GM18511 (cell line): Measurements from ENCODE around the gene SLC46A2.

Source experiments
- ATAC-seq: cut with Tn5 transposase; IDR thresholded peaks from one replicate; pipeline ENCODE4 v1.9.1; 2021; ENCODE audit warnings: mild to moderate bottlenecking, moderate library complexity; ENCODE audit not compliant: unreplicated experiment

The SLC46A2 gene, protein sequence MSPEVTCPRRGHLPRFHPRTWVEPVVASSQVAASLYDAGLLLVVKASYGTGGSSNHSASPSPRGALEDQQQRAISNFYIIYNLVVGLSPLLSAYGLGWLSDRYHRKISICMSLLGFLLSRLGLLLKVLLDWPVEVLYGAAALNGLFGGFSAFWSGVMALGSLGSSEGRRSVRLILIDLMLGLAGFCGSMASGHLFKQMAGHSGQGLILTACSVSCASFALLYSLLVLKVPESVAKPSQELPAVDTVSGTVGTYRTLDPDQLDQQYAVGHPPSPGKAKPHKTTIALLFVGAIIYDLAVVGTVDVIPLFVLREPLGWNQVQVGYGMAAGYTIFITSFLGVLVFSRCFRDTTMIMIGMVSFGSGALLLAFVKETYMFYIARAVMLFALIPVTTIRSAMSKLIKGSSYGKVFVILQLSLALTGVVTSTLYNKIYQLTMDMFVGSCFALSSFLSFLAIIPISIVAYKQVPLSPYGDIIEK

DNA sequence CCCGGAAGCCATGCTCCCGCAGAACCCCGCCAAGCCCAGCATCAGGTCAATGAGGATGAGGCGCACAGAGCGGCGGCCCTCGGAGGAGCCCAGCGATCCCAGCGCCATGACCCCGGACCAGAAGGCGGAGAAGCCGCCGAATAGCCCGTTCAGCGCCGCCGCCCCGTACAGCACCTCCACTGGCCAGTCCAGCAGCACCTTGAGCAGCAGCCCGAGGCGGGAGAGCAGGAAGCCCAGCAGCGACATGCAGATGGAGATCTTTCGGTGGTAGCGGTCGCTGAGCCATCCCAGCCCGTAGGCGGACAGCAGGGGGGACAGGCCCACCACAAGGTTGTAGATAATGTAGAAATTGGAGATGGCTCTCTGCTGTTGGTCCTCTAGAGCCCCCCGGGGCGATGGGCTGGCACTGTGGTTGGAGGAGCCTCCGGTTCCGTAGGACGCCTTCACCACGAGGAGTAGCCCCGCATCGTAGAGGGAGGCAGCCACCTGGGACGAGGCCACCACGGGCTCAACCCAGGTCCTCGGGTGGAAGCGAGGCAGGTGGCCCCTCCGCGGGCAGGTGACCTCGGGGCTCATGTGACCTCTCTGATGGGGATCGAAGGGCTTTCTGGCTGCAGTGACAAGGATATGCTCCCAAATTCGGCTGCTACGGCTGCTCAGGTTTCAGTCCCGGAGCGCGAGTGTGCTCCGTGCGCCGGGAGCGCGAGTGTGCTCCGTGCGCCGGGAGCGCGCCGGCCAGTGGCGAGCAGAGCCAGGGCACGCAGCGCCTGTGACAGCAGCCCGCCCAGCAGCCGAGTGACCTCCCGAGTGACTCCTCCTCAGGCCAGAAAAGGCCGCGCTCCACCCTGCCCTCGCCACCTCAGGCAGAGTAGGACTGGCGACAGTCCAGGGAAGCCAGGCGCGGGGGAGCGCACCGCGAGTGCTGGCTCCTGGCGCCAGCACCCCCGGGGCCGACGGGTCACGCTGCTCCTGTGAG, at the start of gene SLC46A2:
SLC46A2 (minus strand) TSS at position 771 of the 976 bp plus-strand sequence; CDS start at position 576, 195 bp downstream.
- no peak for ATAC-seq

DNA sequence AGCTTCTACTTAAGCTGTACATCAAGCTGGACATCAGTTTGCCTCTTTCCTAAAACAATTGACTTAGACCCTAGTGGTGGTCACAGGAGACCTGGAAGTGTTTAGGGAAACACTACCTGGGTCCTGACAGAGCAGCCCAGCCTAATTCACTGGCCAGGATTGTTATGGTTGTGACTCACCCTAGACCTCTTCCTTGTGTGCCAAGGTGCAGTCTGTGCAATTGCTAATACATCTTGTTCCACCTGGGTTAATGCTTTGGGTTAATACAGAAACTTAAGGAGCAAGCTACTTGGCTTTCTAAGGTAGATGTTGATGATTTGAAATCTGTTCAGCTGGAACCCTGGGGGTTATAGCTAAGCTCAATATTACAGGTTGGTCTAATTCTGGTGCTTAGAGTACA, 48.7 kb upstream of the SLC46A2 start:
- no peak for ATAC-seq

DNA sequence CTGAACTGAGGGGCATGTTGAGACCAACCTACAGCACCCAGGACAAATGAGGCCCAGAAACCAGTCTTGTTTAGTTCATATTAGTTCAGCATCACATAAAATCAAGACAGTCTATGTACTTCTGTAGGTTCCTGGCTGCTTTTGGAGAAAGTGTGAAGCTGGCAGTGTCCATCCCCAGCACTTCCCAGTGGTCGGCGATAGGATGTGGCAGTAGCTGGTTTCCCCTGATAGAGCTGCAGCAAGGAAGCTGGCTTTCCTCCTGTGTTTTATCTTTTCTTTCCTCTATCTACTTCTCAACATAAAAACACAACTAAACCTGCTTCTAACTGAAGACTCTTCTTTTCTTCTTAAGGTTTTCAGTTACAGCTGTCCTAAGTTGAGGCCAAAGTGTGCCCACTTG, 43.0 kb upstream of the SLC46A2 start:
- no peak for ATAC-seq

DNA sequence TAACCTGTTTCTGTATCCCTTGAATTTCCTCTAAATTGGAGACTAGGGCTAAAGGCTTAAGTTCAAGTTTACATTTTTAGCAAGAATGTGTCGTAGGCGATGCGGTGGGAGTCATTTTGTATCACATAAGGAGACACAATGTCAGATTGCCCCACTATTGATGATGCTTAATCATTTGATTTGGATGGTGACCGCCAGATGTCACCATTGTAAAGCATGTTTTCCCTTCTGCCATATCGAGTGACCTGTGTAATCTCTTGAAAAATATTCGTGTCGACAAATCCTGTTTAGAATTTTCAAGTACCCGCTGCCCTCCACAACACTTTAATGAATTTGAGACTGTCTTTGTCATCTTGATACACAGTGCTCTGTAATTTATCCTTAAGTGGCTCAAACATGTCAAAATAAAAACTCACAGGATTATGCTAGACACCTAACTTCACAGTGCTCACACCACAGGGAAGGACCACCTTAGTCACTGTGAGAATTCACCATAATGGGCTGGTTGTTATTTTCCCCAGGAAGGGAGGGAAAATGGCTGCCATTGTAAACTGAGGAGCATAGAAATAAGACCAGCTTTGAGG, 34.5 kb upstream of the SLC46A2 start:
- no peak for ATAC-seq

DNA sequence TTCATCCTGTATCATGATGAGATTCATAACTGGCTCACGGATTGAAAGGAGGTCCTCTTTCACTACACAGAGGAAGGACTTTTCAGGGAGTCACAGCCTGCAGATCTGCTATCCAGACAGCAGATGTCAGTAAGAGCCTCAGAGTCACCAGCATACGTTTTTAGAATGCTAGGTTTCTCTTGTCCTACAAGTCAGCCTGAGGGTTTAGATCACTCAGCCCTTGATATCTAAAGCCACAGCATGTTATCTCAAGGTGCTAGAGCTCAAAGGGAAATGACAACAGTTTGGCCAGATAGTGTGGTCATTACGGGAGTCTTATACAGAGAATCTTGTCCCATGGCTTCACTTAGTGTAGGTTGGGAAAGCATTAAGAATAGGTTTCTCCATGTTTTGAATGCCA, 30.9 kb upstream of the SLC46A2 start:
- peak; percentile 65 for ATAC-seq

DNA sequence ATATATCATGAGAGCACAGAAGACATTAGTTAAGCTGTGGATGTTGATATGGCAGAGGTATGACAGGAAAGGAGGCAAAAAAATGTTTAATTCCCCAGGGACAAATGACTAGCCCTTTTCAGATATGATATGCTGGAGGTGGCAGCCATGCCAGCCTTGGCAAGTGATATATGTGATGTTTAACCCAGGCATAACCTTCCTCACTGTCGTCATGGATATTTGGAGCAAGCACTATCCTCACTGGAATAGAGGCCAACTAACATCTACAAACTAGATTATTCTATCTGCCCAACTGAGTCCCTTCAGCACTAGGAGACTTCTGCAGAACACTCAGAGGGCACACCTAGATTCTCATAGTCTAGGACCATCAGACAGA, 27.3 kb upstream of the SLC46A2 start:
- no peak for ATAC-seq

DNA sequence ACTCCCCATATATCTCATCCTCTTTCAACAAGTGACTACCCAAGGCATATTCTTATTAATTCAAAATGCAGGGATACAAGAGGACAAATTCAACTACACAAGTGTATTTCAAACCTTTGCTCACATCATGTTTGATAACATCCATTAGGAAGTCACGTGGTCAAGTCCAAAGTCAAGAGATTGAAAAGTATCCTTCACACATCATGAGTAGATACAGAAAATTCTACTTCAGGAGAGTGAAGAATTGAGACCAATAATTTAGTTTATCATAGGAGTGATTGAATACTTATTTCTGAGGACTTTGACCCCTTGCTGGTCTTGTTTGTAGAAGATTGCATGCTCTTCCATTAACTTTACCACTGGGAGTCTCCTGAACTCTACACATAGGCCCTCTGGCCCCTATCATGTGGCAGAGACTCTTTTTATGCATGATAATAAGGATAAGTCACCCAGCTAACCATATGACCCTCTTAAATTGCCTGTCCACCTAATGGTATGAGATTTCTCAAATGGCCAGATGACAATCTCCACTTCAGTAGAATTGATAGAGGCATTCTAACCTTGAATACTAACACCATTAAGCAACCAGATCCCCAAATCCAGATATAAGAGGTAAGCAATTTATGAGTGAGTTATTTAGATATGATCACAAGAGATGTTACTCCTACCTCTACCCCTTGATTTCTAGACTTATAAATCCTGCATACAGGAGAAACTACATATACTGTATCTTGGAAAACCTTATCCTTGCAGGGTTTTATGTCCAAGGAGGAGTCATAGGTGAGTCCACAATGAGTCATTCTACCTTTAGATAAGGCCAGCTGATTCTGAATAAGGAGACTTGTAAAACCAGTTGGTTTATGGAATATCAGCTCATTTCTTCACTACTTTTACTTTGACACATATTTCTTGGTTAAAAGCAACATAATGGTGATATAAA, 26.6 kb upstream of the SLC46A2 start:
- ATAC-seq = no peak

DNA sequence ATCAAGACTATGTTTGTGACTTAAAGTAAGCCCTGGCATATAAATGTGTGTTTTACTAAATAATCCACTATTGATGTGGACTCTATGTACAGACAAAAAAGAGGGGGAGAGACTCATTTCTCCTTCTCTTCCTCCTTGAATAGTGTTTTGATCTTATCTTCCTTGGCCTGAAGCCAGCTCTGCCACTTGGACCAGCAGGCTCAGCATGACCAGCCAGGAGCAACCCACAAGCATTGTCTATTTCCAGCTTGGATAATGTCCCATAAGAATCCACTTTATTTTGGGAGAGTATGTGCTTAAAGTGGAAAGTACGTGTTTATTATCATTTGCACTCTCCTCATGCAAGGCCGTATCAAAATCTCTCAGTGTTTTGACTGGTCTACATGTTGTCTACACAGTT, 23.8 kb upstream of the SLC46A2 start:
- no peak for ATAC-seq

DNA sequence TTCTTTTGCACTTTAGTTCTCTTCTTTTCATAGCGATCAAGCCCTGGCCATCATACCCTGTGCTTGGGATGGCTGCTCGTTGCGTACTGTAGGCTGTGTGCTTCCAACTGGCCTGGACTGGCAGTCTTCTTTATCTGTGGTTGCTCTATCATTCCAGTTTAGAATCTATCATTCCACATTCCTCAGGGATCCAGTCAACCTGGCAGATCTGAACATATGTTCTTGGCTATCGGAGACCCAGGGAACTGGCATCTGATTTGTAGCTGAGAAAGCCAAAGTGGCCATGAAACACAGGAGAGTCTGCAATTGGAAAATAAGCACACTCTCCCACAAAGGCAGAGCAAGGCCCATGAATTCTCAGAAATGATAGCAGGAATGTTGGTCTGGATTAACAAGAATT, 22.6 kb upstream of the SLC46A2 start:
- no peak for ATAC-seq

DNA sequence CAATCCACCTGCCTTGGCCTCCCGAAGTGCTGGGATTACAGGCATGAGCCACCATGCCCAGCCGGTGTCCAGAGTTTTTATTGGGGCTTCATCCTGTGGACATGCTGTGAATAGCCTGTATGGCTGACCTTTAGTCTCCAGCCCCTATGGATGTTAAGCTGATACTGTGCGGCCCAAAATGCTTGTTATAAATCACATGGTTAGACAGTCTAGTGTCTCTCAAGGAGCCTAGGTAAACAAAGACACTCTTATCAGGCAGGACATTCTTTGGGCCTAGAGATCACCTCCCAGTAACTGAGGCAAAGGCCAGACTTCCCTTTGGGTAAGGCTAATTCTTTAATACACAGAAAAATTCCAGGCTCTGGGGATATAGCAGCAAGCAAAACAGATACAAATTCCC, 22.0 kb upstream of the SLC46A2 start:
- no peak for ATAC-seq

DNA sequence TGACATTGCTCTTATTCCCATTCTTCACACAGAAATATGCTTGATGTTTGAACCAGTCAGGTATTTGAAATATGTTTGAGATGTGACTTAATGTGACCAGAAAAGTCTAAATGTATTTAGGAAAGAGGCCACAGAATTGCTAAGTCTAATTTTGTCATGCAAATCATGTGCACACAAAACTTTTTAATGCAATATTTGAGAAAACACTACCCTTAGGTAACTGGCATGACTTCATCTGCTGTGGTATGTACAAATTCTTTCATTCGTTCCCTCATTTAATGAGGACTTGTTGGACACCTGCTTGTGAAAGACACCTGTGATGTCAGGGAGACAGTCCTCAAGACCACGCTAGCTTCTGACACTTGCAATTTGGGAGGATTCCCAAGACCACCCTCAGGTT, 21.1 kb upstream of the SLC46A2 start:
- no peak for ATAC-seq

DNA sequence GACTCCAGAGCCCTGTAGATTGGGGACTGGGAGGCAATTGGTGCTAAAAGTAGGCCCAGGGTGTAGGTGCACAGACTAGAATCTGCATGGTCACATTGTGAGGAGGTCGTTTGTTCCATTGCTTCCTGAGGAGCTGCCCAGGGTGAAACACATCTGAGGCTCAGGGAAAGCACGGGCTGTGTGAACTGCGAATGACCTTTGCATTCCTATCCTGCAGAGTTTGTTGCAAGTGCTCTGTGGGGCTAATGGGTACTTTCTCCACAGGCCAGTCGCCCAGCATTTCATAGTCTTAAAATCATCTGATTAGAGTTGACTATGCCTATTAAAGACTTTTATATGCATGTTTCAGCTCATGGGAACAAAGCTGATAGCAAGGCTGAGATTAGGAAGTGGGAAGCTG, 14.4 kb upstream of the SLC46A2 start:
- ATAC-seq = no peak

DNA sequence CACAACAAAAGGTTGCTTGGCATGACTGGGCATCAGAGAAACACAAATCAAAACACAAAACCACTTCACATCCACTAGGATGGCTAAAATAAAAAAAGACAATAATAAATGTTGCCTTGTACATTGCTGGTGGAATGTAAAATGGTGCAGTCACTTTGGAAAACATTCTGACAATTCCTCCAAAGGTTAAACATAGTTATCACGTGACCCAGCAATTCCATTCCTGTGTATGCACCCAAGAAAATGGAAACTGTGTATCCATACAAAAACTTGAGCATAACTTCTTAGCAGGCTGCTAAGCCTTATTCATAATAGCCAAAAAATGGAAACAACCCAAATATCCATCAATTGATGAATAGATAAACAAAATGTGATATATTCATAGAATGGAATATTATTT, 10.2 kb upstream of the SLC46A2 start:
- ATAC-seq = no peak

DNA sequence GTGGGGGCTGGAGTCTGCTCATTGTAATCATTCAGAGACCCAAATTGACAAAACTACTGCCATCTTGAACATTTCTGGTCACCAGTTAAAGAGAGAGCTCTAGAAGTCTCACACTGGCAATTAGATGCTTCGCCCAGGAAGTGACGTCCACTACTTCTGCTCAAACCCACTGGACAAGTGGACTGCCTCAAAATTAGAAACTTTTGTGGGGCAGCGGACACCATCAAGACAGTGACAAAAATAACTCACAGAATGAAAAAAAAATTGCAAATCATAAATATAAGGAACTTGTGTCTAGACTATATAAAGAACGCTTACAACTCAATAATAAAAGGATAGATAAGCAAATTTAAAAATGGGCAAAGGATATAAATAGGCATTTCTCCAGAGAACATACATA, 9.8 kb upstream of the SLC46A2 start:
- ATAC-seq = no peak

DNA sequence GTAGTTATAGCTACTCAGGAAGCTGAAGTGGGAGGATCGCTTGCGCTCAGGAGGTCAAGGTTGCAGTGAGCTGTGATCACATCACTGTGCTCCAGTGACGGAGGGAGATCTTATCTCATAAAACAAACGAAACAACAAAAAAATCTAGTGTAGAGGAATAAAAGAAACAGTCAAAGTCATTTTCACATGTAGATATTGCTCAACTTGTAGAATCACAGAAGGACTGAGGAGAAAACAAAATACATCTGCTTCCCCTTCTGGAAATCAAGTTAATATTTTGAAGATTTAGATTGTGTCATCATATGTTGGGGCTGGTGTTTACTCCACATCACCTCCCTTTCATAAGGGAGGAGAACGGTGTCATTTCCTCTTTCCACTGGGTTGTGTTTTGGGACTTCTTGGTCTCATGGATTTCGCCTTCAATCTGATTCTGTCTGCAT, 8.2 kb upstream of the SLC46A2 start:
- no peak for ATAC-seq

DNA sequence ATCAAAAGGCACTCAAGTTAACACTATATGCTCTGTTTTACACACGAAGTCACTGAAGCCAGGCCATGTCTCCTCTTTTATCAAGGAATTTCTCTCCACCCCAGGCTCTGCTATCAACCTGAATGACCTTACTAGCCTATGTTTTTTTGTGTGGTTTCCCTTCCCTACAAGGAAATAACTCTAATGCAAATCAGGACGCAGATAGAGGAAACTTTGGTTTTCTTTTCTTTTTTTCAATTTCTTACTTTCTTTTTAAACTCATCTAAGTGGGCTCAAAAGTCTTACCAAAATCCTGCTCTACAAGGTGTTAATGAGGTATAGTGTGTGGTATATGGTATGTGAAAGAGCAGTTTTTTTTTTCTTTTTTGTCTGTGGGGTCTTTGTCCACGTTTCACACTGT, 5.5 kb upstream of the SLC46A2 start:
- ATAC-seq = no peak

DNA sequence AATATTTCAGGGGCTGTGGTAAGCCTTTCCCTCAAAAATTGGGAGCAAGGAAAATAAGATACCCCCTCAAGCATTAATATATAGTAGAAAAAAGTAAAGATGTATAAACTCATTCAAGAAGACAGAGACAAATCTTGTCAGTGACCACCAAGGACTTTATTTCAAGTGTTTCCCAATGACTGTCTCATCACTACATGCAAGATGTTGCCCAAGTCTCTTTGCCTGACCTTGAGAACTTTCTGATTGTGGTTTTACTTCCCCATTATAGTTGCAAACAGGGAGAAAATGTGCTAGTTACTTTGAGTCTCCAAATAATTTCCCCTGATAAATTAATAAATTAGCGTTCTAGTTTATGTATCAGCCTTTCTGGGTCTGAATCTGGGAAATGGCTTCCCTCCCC, 4.0 kb upstream of the SLC46A2 start:
- no peak for ATAC-seq

DNA sequence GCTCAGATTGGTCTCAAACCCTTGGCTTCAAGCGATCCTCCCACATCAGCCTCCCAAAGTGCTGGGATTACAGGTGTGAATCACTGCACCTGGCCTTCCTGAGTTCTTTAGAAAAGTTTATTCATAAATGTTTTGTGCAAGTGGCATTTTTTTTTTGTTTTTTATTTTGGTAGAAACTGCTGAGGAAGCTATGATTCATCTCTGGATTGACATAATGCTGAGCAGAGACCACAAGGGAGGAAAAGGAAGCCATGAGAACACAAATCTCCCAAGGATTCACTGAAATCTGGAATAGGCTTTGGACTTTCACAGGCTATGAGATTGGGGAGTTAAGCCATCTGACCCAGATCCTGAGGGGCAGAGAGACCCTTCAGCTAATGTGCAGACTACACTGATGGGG, 3.4 kb upstream of the SLC46A2 start:
- no peak for ATAC-seq

DNA sequence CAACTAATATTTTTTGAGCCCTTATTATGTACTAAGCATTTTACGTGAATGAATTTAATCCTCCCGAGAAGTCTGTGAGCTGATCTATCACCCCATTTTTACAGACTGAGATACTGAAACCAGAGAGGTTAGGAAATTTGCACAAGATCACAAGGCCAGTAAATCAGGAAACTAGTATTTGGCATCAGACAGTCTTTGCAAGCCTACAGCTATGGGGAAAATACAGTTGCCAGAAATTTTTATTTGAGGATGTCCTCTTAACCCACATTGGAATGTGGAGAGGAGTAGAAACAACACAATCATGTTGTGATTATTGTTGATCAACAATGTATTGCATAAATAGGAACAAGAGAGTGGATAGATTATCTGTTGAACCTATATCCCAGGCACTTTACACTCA, 2.3 kb upstream of the SLC46A2 start:
- no peak for ATAC-seq

DNA sequence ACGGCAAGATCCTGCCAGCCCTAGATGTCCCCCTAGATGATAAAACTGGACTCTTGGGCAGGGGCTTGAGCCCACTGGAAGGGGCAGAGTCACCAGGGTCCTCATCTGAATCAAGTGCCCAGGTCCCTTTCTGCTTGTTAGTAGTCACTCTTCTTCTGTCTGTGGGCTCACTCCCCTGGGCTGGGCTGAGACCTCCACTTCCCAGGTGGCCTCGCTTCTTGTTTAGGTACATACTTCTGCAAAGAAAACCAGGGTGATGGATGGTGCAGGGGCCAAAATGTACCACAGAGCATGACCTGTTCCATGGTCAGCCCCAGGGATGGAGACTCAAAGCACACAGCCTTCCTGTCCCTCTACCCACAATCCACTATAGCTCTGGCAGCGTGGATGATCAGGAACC, 845 bp upstream of the SLC46A2 start:
- ATAC-seq = no peak
